Dedifferentiated amniotic fluid mesenchymal stem cell (primary cell): ENCODE data around the gene CIAPIN1.

Source experiments
- DNase-seq: peaks from one replicate; pipeline ENCODE4 v3.0.0-alpha.2; 2016; ENCODE audit errors: extremely low spot score

CIAPIN1 gene

GRCh38 chr16:57447186-57447962, at the start of gene CIAPIN1, which contains the start of gene COQ9:
CIAPIN1 (minus strand) TSS chr16:57447385; CDS start chr16:57440928, 6,457 bp downstream.
COQ9 (plus strand) TSS chr16:57447479; CDS start chr16:57447506, 27 bp downstream.
- peak; percentile 88 for DNase-seq

GRCh38 chr16:57493767-57494166, 46.6 kb upstream of the CIAPIN1 start:
- DNase-seq = no peak

- DNase-seq = no peak
These were observed 42.0 kb upstream of the CIAPIN1 start for GRCh38 chr16:57489229-57489628.

- no peak for DNase-seq
These were observed 40.0 kb upstream of the CIAPIN1 start for GRCh38 chr16:57486858-57487834.

GRCh38 chr16:57485916-57486857, 39.0 kb upstream of the CIAPIN1 start, which contains the start of gene DOK4:
DOK4 (minus strand) TSS chr16:57486493; CDS start chr16:57479507, 6,986 bp downstream.
- DNase-seq = peak; percentile 58

- no peak for DNase-seq
These were observed 38.1 kb upstream of the CIAPIN1 start for GRCh38 chr16:57485091-57485915.

GRCh38 chr16:57484515-57485005, 37.4 kb upstream of the CIAPIN1 start:
- DNase-seq = no peak

- no peak for DNase-seq
These were observed 36.7 kb upstream of the CIAPIN1 start for GRCh38 chr16:57483725-57484514.

GRCh38 chr16:57482845-57483545, 35.8 kb upstream of the CIAPIN1 start:
- DNase-seq = no peak

GRCh38 chr16:57481421-57481820, 34.2 kb upstream of the CIAPIN1 start:
- no peak for DNase-seq

- DNase-seq = no peak
These were observed 33.6 kb upstream of the CIAPIN1 start for GRCh38 chr16:57480754-57481230.

- DNase-seq = no peak
These were observed 33.0 kb upstream of the CIAPIN1 start for GRCh38 chr16:57479976-57480753.

- peak; percentile 48 for DNase-seq
These were observed 32.2 kb upstream of the CIAPIN1 start for GRCh38 chr16:57479205-57479975.

GRCh38 chr16:57478396-57479204, 31.4 kb upstream of the CIAPIN1 start:
- DNase-seq = no peak

GRCh38 chr16:57477531-57478202, 30.5 kb upstream of the CIAPIN1 start:
- DNase-seq = no peak
